Endothelial cell of umbilical vein (primary cell): Measurements from ENCODE around the gene CNTROB. TPM values are rescaled to one million over a fixed set of nuclear protein-coding genes. Genes with fewer than 3 reads are reported as not detected.

Experiments
- BruUV-seq: library from RNA; stranded (reverse); fragments of 400-500 nt; replicated peaks from 2 replicates; lab custom pipeline; 2021; lab: Mats Ljungman, UMichigan
- CTCF ChIA-PET: fragments of 300-600, 350-600 bp; sonication (Branson Sonifier 250); formaldehyde crosslinking; loops from one replicate; lab custom pipeline; 2021; ENCODE audit warnings: antibody characterized with exemption, inconsistent platforms; lab: Charles Lee
- POLR2A ChIA-PET: fragments of 300-600, 350-600 bp; sonication (Branson Sonifier 250); formaldehyde crosslinking; loops from one replicate; lab custom pipeline; 2021; ENCODE audit warnings: antibody characterized with exemption, inconsistent platforms; lab: Charles Lee
- DNase-seq: peaks from one replicate; pipeline ENCODE4 v3.0.0-alpha.2; 2011; ENCODE audit warnings: low read depth, low spot score
- FAIRE-seq: peaks from 2 replicates; lab custom pipeline; 2011; peaks lifted over from hg19 to GRCh38; lab: Jason Lieb, UNC
- H2AFZ ChIP-seq: 2 replicates; pipeline ENCODE4 v1.6.0; 2012; ENCODE audit warnings: low read depth, low read length, control low read depth, inconsistent platforms
- H3K27ac ChIP-seq: 2 replicates; pipeline ENCODE4 v1.5.1; 2011; ENCODE audit warnings: low read depth, mild to moderate bottlenecking, control low read depth, low read length, moderate library complexity; ENCODE audit not compliant: insufficient read depth
- H3K27me3 ChIP-seq, 2 experiments: 2 replicates each; pipeline versions ENCODE4 v1.6.0 to v1.6.1; 2011; ENCODE audit warnings: low read length in 2 of 2, mixed read lengths in 1 of 2; ENCODE audit not compliant: control insufficient read depth in 2 of 2, insufficient read depth in 2 of 2
- H3K36me3 ChIP-seq, 2 experiments: 2 replicates in 1 of 2; 3 replicates in 1 of 2; pipeline ENCODE4 v1.5.1; 2011; ENCODE audit warnings: low read length in 2 of 2, mild to moderate bottlenecking in 1 of 2, moderate library complexity in 1 of 2; ENCODE audit not compliant: control insufficient read depth in 2 of 2, insufficient read depth in 2 of 2; ENCODE audit errors: extremely low read depth in 1 of 2
- H3K4me1 ChIP-seq: 3 replicates; pipeline ENCODE4 v1.5.1; 2011; ENCODE audit warnings: mild to moderate bottlenecking, low read length; ENCODE audit not compliant: control insufficient read depth, insufficient read depth; ENCODE audit errors: extremely low read depth
- H3K4me2 ChIP-seq: 2 replicates; pipeline ENCODE4 v1.6.1; 2011; ENCODE audit warnings: low read length, control low read depth, mixed read lengths; ENCODE audit not compliant: insufficient read depth
- H3K4me3 ChIP-seq, 3 experiments: fragments of 200-600 bp in 1 of 3; sonication (generic), shearing (Covaris generic) in 1 of 3; replicated peaks in 1 of 3; 2 replicates each; pipeline ENCODE4 v1.5.1; 2011 to 2016; ENCODE audit warnings: control low read depth in 3 of 3, low read length in 3 of 3, mild to moderate bottlenecking in 2 of 3, inconsistent platforms in 1 of 3, low read depth in 1 of 3, moderate library complexity in 1 of 3; ENCODE audit not compliant: insufficient read depth in 1 of 3
- H3K79me2 ChIP-seq: 2 replicates; pipeline ENCODE4 v1.6.0; 2012; ENCODE audit warnings: low read length, inconsistent platforms; ENCODE audit not compliant: control insufficient read depth, insufficient read depth
- H3K9ac ChIP-seq: replicated peaks from 2 replicates; pipeline ENCODE3; 2011; ENCODE audit warnings: low read length, control low read depth; ENCODE audit not compliant: insufficient read depth; ENCODE audit errors: extremely low read depth
- H3K9me1 ChIP-seq: replicated peaks from 3 replicates; pipeline ENCODE4 v1.6.0; 2011; ENCODE audit warnings: mild to moderate bottlenecking, low read length; ENCODE audit not compliant: control insufficient read depth, insufficient read depth; ENCODE audit errors: extremely low read depth
- H3K9me3 ChIP-seq: replicated peaks from 2 replicates; pipeline ENCODE4 v1.5.1; 2012; ENCODE audit warnings: low read length, inconsistent platforms; ENCODE audit not compliant: control insufficient read depth, insufficient read depth
- H4K20me1 ChIP-seq: replicated peaks from 2 replicates; pipeline ENCODE3; 2011; ENCODE audit warnings: mild to moderate bottlenecking, low read length; ENCODE audit not compliant: control insufficient read depth, insufficient read depth; ENCODE audit errors: extremely low read depth
- CTCF ChIP-seq, 2 donors: IDR thresholded peaks; 1 replicate in 1 of 2; 2 replicates in 1 of 2; pipeline ENCODE4 v1.5.1; 2011; ENCODE audit warnings: low read length in 2 of 2, mild to moderate bottlenecking in 2 of 2, moderate library complexity in 2 of 2, control low read depth in 1 of 2, inconsistent platforms in 1 of 2, low read depth in 1 of 2; ENCODE audit not compliant: insufficient read depth in 1 of 2; ENCODE audit errors: extremely low read depth in 1 of 2
- EZH2 ChIP-seq: IDR thresholded peaks from 2 replicates; pipeline ENCODE4 v1.6.1; 2012; ENCODE audit warnings: borderline replicate concordance, low read depth, mild to moderate bottlenecking, moderate library complexity, low read length, inconsistent platforms; ENCODE audit not compliant: severe bottlenecking
- FOS ChIP-seq: IDR thresholded peaks from 2 replicates; pipeline ENCODE4 v1.6.1; 2011; ENCODE audit warnings: mild to moderate bottlenecking, low read length, moderate library complexity, borderline replicate concordance; ENCODE audit not compliant: insufficient read depth
- MAX ChIP-seq: IDR thresholded peaks from 2 replicates; pipeline ENCODE4 v1.6.1; 2011; ENCODE audit not compliant: insufficient read depth, insufficient read length
- MYC ChIP-seq: IDR thresholded peaks from one replicate; pipeline ENCODE4 v1.6.1; 2011; ENCODE audit warnings: mild to moderate bottlenecking, low read depth, low read length
- POLR2A ChIP-seq: IDR thresholded peaks from 2 replicates; pipeline ENCODE4 v1.6.1; 2012; ENCODE audit warnings: low read depth, mild to moderate bottlenecking, control low read depth, low read length
- POLR2AphosphoS5 ChIP-seq: IDR thresholded peaks from 2 replicates; pipeline ENCODE4 v1.6.1; 2012; ENCODE audit warnings: low read depth, mild to moderate bottlenecking, control low read depth, low read length, moderate library complexity; ENCODE audit not compliant: insufficient read depth
- dilution Hi-C: fragments of 300-500 bp; cut with MboI; formaldehyde crosslinking; loops from one replicate; pipeline ENCODE4 v1.15.0; 2019; ENCODE audit warnings: low sequenced_read_pairs; ENCODE audit not compliant: extremely low pct_ligation_motif_present
- intact Hi-C: fragments of 100-400 bp; cut with micrococcal nuclease; formaldehyde crosslinking; loops from one replicate; pipeline ENCODE4 v1.10.0; 2022
- polyA plus RNA-seq, 4 experiments: library from polyadenylated mRNA; depleted of rRNA in 3 of 4; stranded (reverse) in 3 of 4; unstranded in 1 of 4; fragments of >200 nt; gene quantifications; 2 replicates each; pipeline versions ENCODE4 v1.2.1 to v1.2.3, GENCODE V29; 2011 to 2012; ENCODE audit warnings: missing spikeins in 1 of 4
- total RNA-seq: library from RNA; stranded (reverse); gene quantifications from 2 replicates; pipeline ENCODE4 v1.2.3, GENCODE V29; 2021

CNTROB gene
- total and polyA plus RNA-seq, 2 donors (not counting 3 experiments of a cell fraction or from before 2014, with no cell fraction given): 24.9 to 47.2 TPM

- DNase-seq (no peak), FAIRE-seq (no peak)
- ChIA-PET CTCF (interaction anchor here (0.9 to 4.7 kb wide), 6 partner anchors 9 to 123 kb away, joined by 3 to 81 read pairs (median 5); partner anchors contain the start of gene GUCY2D), POLR2A (no interaction called here)
- Histone ChIP-seq H3K9ac (no peak overlapping the region), H4K20me1 (no peaks in the 10 kb centered on the region), H2AFZ (no peak overlapping the region), H3K4me2 (no peak overlapping the region), H3K4me3 (no peak overlapping the region), H3K27me3 (peaks cover 5 to 17% of the 10 kb centered on the region in 2 experiments), H3K79me2 (no peaks in the 10 kb centered on the region), H3K4me1 (peaks cover 4% of the 10 kb centered on the region), H3K36me3 (no peaks in the 10 kb centered on the region), H3K9me1 (no peaks in the 10 kb centered on the region), H3K27ac (no peak overlapping the region), H3K9me3 (no peaks in the 10 kb centered on the region)
- dilution Hi-C loops (no loop called here), intact Hi-C loops (no loop called here)
- TF ChIP-seq MYC (no peak), FOS (no peak), POLR2A (no peak), POLR2AphosphoS5 (no peak), CTCF (IDR thresholded peaks at IDR 0.05; ENCODE audit: extremely low read depth in 1 of 2, insufficient read depth in 1 of 2, low read depth in 1 of 2, low read length in 2 of 2) (no peak), MAX (no peak), EZH2 (no peak)
- no TSS peak for BruUV-seq
Measured at GRCh38 chr17:7992516-7992915, 60.5 kb downstream of the CNTROB start.
